ENCODE measurements around the gene MAPK1IP1L.

- TF ChIP-seq, protein P1, sequence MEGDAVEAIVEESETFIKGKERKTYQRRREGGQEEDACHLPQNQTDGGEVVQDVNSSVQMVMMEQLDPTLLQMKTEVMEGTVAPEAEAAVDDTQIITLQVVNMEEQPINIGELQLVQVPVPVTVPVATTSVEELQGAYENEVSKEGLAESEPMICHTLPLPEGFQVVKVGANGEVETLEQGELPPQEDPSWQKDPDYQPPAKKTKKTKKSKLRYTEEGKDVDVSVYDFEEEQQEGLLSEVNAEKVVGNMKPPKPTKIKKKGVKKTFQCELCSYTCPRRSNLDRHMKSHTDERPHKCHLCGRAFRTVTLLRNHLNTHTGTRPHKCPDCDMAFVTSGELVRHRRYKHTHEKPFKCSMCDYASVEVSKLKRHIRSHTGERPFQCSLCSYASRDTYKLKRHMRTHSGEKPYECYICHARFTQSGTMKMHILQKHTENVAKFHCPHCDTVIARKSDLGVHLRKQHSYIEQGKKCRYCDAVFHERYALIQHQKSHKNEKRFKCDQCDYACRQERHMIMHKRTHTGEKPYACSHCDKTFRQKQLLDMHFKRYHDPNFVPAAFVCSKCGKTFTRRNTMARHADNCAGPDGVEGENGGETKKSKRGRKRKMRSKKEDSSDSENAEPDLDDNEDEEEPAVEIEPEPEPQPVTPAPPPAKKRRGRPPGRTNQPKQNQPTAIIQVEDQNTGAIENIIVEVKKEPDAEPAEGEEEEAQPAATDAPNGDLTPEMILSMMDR (IDR thresholded peaks at IDR 0.05; ENCODE audit: insufficient read depth, low read length), result no peak
- no peak for TF ChIP-seq REST (IDR thresholded peaks at IDR 0.05; ENCODE audit: insufficient replicate concordance, low read depth)
- TF ChIP-seq GABPA (IDR thresholded peaks at IDR 0.05; ENCODE audit: low read depth), result no peak
- no peak for TF ChIP-seq SPI1 (IDR thresholded peaks at IDR 0.05; ENCODE audit: borderline replicate concordance, low read depth)
- TF ChIP-seq POLR2AphosphoS5 (IDR thresholded peaks at IDR 0.05; ENCODE audit: low read depth), result no peak
Measured at GRCh38 chr14:55025948-55026347, 25.5 kb upstream of the MAPK1IP1L start.
